Measurements from ENCODE around the gene CDK14. TPM values are rescaled to one million over a fixed set of nuclear protein-coding genes. Genes with fewer than 3 reads are reported as not detected.

Gene CDK14
- total RNA-seq, 1 donor from 2014 or later = 8.3 TPM

- DNase-seq (ENCODE audit: extremely low read depth, low read depth, low spot score) = no peak
Observed at GRCh38 chr7:90596671-90597562, 796 bp downstream of the CDK14 start.

DNA sequence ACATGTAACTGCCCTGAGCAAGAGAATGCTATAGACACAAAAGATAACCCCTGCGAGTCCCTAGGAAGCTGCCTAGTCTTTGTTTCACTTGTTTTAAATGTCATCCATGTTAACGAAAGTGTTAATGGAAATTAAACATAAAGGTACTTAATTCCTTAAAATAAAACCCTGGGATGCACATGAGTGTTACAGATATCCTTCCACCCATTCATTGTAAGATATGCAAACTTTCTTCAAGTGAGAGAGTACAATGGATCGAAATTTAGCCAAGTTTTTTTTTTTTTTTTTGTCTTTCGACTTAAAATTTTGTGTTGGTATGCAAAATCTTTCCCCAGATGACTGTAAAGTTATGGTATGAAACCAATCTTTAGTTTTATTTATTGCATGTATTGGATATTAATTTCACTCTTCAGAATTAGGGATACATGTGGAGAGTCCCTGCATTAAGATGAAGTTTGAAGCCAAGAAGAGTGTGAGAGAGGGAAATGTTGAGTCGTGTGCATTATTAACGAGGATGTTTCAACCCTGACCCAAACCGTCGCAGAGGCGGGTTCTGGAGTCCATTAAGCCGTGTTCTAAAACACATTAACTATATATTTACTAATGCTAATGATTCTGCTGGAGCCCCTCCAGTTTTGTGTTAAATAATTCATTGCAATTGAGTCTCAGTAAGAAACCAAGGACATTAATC lies 1.6 kb downstream of the CDK14 start:
- no peak for DNase-seq (ENCODE audit: extremely low read depth, low read depth, low spot score)

GRCh38 chr7:90599038-90599437 lies 2.9 kb downstream of the CDK14 start:
- no peak for DNase-seq (ENCODE audit: extremely low read depth, low read depth, low spot score)

GRCh38 chr7:90599892-90600555 lies 3.9 kb downstream of the CDK14 start:
- no peak for DNase-seq (ENCODE audit: extremely low read depth, low read depth, low spot score)

GRCh38 chr7:90602303-90602702 lies 6.2 kb downstream of the CDK14 start:
- no peak for DNase-seq (ENCODE audit: extremely low read depth, low read depth, low spot score)

GRCh38 chr7:90603346-90603745 lies 7.2 kb downstream of the CDK14 start:
- no peak for DNase-seq (ENCODE audit: extremely low read depth, low read depth, low spot score)

DNA sequence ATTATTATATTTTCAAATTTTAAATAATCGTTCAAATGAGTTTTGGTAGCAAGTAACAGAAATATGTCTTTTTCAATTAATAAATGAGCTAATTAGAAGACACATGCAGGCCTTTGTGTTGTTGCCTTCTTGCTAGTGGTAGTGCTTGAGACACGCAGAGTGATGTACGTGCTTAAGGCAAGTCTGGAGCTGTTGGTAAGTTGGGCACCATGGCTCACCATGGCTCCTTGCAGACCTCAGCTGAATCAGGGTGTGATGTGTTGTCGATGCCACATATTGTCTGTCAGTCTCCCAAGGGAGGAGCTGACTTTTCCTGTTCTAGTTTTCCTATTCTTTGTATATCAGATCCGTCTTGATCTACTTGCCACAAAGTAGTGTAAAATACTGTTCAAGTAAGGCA lies 8.3 kb downstream of the CDK14 start:
- no peak for DNase-seq (ENCODE audit: extremely low read depth, low read depth, low spot score)

DNA sequence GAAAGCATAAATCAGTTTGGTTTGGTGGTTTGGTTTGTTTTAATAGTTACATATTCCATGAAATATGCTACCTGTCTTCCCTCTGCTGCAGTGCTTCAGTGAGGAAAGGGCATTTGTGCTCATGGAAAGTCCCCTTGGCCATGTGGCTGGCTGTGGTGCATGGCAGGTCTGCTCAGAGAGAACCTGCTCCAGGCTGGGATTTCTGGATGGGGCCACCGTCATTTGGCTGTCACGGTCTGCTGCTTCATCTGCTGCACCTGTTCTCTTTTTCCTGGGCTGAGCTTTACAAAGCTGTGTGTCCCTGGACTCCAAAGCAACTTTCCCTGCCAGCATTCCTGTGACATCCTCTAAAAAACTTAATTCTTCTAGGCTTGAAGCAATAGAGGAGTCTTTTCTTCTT lies 8.9 kb downstream of the CDK14 start:
- DNase-seq (ENCODE audit: extremely low read depth, low read depth, low spot score) = no peak

GRCh38 chr7:90607196-90607595 lies 11.1 kb downstream of the CDK14 start:
- no peak for DNase-seq (ENCODE audit: extremely low read depth, low read depth, low spot score)

GRCh38 chr7:90610105-90610504 lies 14.0 kb downstream of the CDK14 start:
- DNase-seq (ENCODE audit: extremely low read depth, low read depth, low spot score) = no peak

GRCh38 chr7:90611115-90611514 lies 15.0 kb downstream of the CDK14 start:
- DNase-seq (ENCODE audit: extremely low read depth, low read depth, low spot score) = no peak

- no peak for DNase-seq (ENCODE audit: extremely low read depth, low read depth, low spot score)
Observed at GRCh38 chr7:90613088-90613498, 17.0 kb downstream of the CDK14 start.

DNA sequence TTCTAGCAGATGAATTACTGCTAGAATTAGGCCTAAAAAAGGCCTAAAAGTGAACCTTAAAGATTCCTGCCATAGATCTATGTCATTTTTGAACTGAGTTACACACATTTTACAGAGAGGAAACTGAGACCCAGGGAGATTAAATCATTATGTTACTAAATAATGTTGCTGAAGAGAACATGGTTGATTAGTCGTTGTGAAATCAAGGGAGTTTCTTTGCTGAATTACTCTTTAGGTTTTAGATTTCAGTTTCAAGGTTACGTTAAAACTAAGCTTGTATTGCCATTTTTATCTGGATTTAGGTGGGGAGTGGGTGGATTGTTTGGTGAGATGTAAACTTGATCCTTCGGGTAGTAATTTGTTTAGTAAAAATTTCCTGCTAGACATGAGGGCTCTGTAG lies 21.3 kb downstream of the CDK14 start:
- DNase-seq (ENCODE audit: extremely low read depth, low read depth, low spot score) = no peak

- no peak for DNase-seq (ENCODE audit: extremely low read depth, low read depth, low spot score)
Observed at GRCh38 chr7:90618876-90619275, 22.8 kb downstream of the CDK14 start.

GRCh38 chr7:90621125-90621746 lies 25.1 kb downstream of the CDK14 start:
- no peak for DNase-seq (ENCODE audit: extremely low read depth, low read depth, low spot score)

- no peak for DNase-seq (ENCODE audit: extremely low read depth, low read depth, low spot score)
Observed at GRCh38 chr7:90621747-90622140, 25.6 kb downstream of the CDK14 start.

- no peak for DNase-seq (ENCODE audit: extremely low read depth, low read depth, low spot score)
Observed at GRCh38 chr7:90622670-90623069, 26.5 kb downstream of the CDK14 start.

DNA sequence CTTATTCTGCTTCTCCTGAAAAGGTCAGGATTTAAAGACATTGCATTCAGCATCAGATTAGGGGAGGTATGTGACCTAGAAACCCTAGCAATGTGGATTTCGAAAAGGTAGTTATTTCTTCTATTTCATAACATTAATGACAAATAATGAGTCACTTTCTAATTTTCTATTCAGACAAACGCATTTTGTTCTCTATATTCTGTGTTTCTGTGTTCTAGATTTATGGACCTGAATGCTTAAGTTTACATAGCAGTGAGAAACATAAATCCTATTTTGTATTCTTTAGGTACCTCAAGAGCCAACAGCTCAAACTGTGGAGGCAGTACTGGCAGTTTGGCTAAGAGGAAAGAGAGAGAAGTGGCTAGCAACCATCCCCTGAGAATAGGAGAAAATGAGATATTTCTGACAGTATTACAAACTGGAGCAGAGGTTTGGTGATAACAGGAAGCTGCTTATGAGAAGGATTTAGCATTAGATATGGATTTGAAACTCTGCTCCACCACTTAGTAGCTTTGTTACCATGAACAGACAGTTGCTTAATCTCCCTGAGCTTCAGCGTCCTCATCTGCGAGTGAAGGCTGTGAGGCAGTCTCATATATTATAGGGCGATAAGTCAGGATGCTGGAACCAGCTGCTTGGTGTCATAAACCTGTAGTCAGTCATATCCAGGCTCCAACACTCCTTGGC lies 28.2 kb downstream of the CDK14 start:
- no peak for DNase-seq (ENCODE audit: extremely low read depth, low read depth, low spot score)

- no peak for DNase-seq (ENCODE audit: extremely low read depth, low read depth, low spot score)
Observed at GRCh38 chr7:90625051-90625450, 28.9 kb downstream of the CDK14 start.

DNA sequence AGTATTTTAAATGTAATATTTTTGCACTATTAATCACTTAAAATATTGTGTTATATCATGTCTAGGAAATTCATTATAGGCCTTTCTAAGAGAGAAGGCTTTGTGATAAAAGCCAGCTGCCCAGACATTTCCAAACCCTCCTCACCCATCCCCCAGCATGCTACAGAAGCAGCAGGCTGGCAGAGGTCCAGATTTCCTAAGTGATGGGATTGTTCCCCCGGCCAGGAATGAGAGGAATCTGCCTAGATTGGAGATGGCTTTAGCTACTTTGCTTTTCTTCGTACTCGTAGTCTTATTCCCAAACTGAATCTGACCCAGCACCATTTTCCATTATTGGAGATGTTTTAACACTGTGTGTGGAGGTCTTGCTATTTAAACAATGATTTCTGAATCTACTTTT lies 29.4 kb downstream of the CDK14 start:
- DNase-seq (ENCODE audit: extremely low read depth, low read depth, low spot score) = no peak

DNA sequence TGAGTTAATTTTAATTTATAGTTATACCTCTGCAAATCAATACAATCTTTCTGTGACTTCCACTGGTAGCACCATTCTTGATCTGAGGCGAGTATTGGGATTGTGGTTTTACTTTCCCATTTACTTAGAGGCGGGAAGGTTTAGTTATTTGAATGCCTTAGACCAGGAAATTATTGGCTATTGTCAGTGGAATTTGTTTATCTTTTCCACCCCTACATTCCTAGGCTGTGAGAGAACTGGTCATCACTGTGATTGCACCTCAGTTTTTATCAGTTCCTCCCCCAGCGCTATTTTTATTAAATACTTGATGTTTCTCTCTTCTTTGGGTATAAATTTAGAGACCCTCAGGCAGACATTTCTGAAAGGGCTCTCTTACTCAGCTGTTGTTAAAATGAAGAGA lies 29.9 kb downstream of the CDK14 start:
- no peak for DNase-seq (ENCODE audit: extremely low read depth, low read depth, low spot score)
